ENCODE data around the gene PVALEF.

The PVALEF gene

GRCh38 chr17:81184555-81184954 is 19.2 kb downstream of the PVALEF start:
- Mint-ChIP-seq H3K9me3 (no peaks in the 10 kb centered on the region), H3K4me3 (no peak overlapping the region), H3K27ac (no peak overlapping the region), H3K36me3 (ENCODE audit: low read depth) (no peaks in the 10 kb centered on the region), H3K4me1 (ENCODE audit: low read depth) (no peaks in the 10 kb centered on the region), H3K27me3 (ENCODE audit: low read depth) (no peaks in the 10 kb centered on the region)
- no peak for DNase-seq (ENCODE audit: low spot score)

GRCh38 chr17:81186203-81186602 is 20.9 kb downstream of the PVALEF start:
- Mint-ChIP-seq H3K4me3 (no peak overlapping the region), H3K9me3 (no peaks in the 10 kb centered on the region), H3K27me3 (ENCODE audit: low read depth) (no peaks in the 10 kb centered on the region), H3K27ac (no peak overlapping the region), H3K36me3 (ENCODE audit: low read depth) (no peaks in the 10 kb centered on the region), H3K4me1 (ENCODE audit: low read depth) (no peaks in the 10 kb centered on the region)
- no peak for DNase-seq (ENCODE audit: low spot score)

GRCh38 chr17:81187120-81187519 is 21.8 kb downstream of the PVALEF start:
- DNase-seq (ENCODE audit: low spot score): no peak
- Mint-ChIP-seq H3K27ac (no peak overlapping the region), H3K36me3 (ENCODE audit: low read depth) (no peaks in the 10 kb centered on the region), H3K9me3 (no peaks in the 10 kb centered on the region), H3K27me3 (ENCODE audit: low read depth) (no peaks in the 10 kb centered on the region), H3K4me1 (ENCODE audit: low read depth) (no peaks in the 10 kb centered on the region), H3K4me3 (no peak overlapping the region)

- H3K9me3 Mint-ChIP-seq: no peaks in the 10 kb centered on the region
- H3K36me3 Mint-ChIP-seq (ENCODE audit: low read depth): no peaks in the 10 kb centered on the region
- H3K4me1 Mint-ChIP-seq (ENCODE audit: low read depth): no peaks in the 10 kb centered on the region
- no peak overlapping the region for H3K27ac Mint-ChIP-seq
- no peak for DNase-seq (ENCODE audit: low spot score)
- no peaks in the 10 kb centered on the region for H3K27me3 Mint-ChIP-seq (ENCODE audit: low read depth)
- no peak overlapping the region for H3K4me3 Mint-ChIP-seq
Observed at GRCh38 chr17:81187586-81188490, 22.5 kb downstream of the PVALEF start.

GRCh38 chr17:81188491-81188840 is 23.2 kb downstream of the PVALEF start:
- H3K27ac Mint-ChIP-seq: no peak overlapping the region

GRCh38 chr17:81189016-81189415 is 23.7 kb downstream of the PVALEF start:
- H3K36me3 Mint-ChIP-seq (ENCODE audit: low read depth): no peaks in the 10 kb centered on the region
- DNase-seq (ENCODE audit: low spot score): no peak
- H3K9me3 Mint-ChIP-seq: no peaks in the 10 kb centered on the region
- no peak overlapping the region for H3K4me3 Mint-ChIP-seq
- no peaks in the 10 kb centered on the region for H3K4me1 Mint-ChIP-seq (ENCODE audit: low read depth)
- H3K27me3 Mint-ChIP-seq (ENCODE audit: low read depth): no peaks in the 10 kb centered on the region
- no peak overlapping the region for H3K27ac Mint-ChIP-seq

More at GRCh38 chr17:81188491-81188840, 23.2 kb downstream of the PVALEF start:
- H3K9me3 Mint-ChIP-seq: no peaks in the 10 kb centered on the region
- H3K27me3 Mint-ChIP-seq (ENCODE audit: low read depth): no peaks in the 10 kb centered on the region
- H3K36me3 Mint-ChIP-seq (ENCODE audit: low read depth): no peaks in the 10 kb centered on the region
- no peak overlapping the region for H3K4me3 Mint-ChIP-seq
- no peak for DNase-seq (ENCODE audit: low spot score)
- no peaks in the 10 kb centered on the region for H3K4me1 Mint-ChIP-seq (ENCODE audit: low read depth)

GRCh38 chr17:81189670-81190530 is 24.6 kb downstream of the PVALEF start:
- Mint-ChIP-seq H3K36me3 (ENCODE audit: low read depth) (no peaks in the 10 kb centered on the region), H3K27ac (no peak overlapping the region), H3K27me3 (ENCODE audit: low read depth) (no peaks in the 10 kb centered on the region), H3K4me3 (no peak overlapping the region), H3K4me1 (ENCODE audit: low read depth) (no peaks in the 10 kb centered on the region), H3K9me3 (no peaks in the 10 kb centered on the region)
- no peak for DNase-seq (ENCODE audit: low spot score)

- no peak for DNase-seq (ENCODE audit: low spot score)
- no peaks in the 10 kb centered on the region for H3K27me3 Mint-ChIP-seq (ENCODE audit: low read depth)
- H3K27ac Mint-ChIP-seq: no peak overlapping the region
- H3K4me1 Mint-ChIP-seq (ENCODE audit: low read depth): no peaks in the 10 kb centered on the region
- H3K36me3 Mint-ChIP-seq (ENCODE audit: low read depth): no peaks in the 10 kb centered on the region
- H3K9me3 Mint-ChIP-seq: no peaks in the 10 kb centered on the region
- H3K4me3 Mint-ChIP-seq: no peak overlapping the region
Observed at GRCh38 chr17:81190591-81190990, 25.3 kb downstream of the PVALEF start.

GRCh38 chr17:81191116-81191515 is 25.8 kb downstream of the PVALEF start:
- Mint-ChIP-seq H3K4me1 (ENCODE audit: low read depth) (no peaks in the 10 kb centered on the region), H3K4me3 (no peak overlapping the region), H3K27ac (no peak overlapping the region), H3K36me3 (ENCODE audit: low read depth) (no peaks in the 10 kb centered on the region), H3K9me3 (no peaks in the 10 kb centered on the region), H3K27me3 (ENCODE audit: low read depth) (no peaks in the 10 kb centered on the region)
- no peak for DNase-seq (ENCODE audit: low spot score)

GRCh38 chr17:81191646-81192045 is 26.3 kb downstream of the PVALEF start:
- H3K9me3 Mint-ChIP-seq: no peaks in the 10 kb centered on the region
- H3K36me3 Mint-ChIP-seq (ENCODE audit: low read depth): no peaks in the 10 kb centered on the region
- H3K27ac Mint-ChIP-seq: no peak overlapping the region
- no peaks in the 10 kb centered on the region for H3K4me1 Mint-ChIP-seq (ENCODE audit: low read depth)
- no peak for DNase-seq (ENCODE audit: low spot score)
- no peaks in the 10 kb centered on the region for H3K27me3 Mint-ChIP-seq (ENCODE audit: low read depth)
- no peak overlapping the region for H3K4me3 Mint-ChIP-seq

- Mint-ChIP-seq H3K4me3 (no peak overlapping the region), H3K27ac (no peak overlapping the region), H3K4me1 (ENCODE audit: low read depth) (no peaks in the 10 kb centered on the region), H3K36me3 (ENCODE audit: low read depth) (no peaks in the 10 kb centered on the region), H3K27me3 (ENCODE audit: low read depth) (no peaks in the 10 kb centered on the region), H3K9me3 (no peaks in the 10 kb centered on the region)
- DNase-seq (ENCODE audit: low spot score): no peak
Observed at GRCh38 chr17:81192386-81193050, 27.2 kb downstream of the PVALEF start.

- no peak overlapping the region for H3K4me3 Mint-ChIP-seq
- no peaks in the 10 kb centered on the region for H3K36me3 Mint-ChIP-seq (ENCODE audit: low read depth)
- no peaks in the 10 kb centered on the region for H3K4me1 Mint-ChIP-seq (ENCODE audit: low read depth)
- H3K9me3 Mint-ChIP-seq: no peaks in the 10 kb centered on the region
- H3K27ac Mint-ChIP-seq: no peak overlapping the region
- no peaks in the 10 kb centered on the region for H3K27me3 Mint-ChIP-seq (ENCODE audit: low read depth)
- no peak for DNase-seq (ENCODE audit: low spot score)
Observed at GRCh38 chr17:81193051-81193410, 27.7 kb downstream of the PVALEF start.

- Mint-ChIP-seq H3K4me1 (ENCODE audit: low read depth) (no peaks in the 10 kb centered on the region), H3K36me3 (ENCODE audit: low read depth) (no peaks in the 10 kb centered on the region), H3K27me3 (ENCODE audit: low read depth) (no peaks in the 10 kb centered on the region), H3K4me3 (no peak overlapping the region), H3K27ac (no peak overlapping the region), H3K9me3 (no peaks in the 10 kb centered on the region)
- no peak for DNase-seq (ENCODE audit: low spot score)
Observed at GRCh38 chr17:81193470-81194224, 28.3 kb downstream of the PVALEF start.

All from T-helper 2 cell treated with Interferon-gamma antibody and Interleukin-4, amounts not matched to agents 5 μg/mL and 100 μg/mL, for 36 hours (primary cell).